Measurements from ENCODE around the gene MAPK11. TPM values are rescaled to one million over a fixed set of nuclear protein-coding genes. Genes with fewer than 3 reads are reported as not detected.

Gene MAPK11
- total and polyA plus RNA-seq, 9 of the 15 experiments (the other 6 are each of a cell fraction or from before 2014, with no cell fraction given): 0.06 to 14.6 (median 5.3) TPM

GRCh38 chr22:50280708-50281383 lies 10.7 kb upstream of the MAPK11 start:
- CTCF ChIA-PET (ENCODE audit: low intra/inter-chr PET ratio): no interaction called here
- TF ChIP-seq POLR2G (IDR thresholded peaks at IDR 0.05; ENCODE audit: low read depth, low read length): 0 out of 2 replicates have a peak, but pooled peaks have one; percentile 12
- no peak for TF ChIP-seq ZBTB49 (CRISPR knock-in tag; IDR thresholded peaks at IDR 0.05; ENCODE audit: borderline replicate concordance)
- DNase-seq (ENCODE audit: extremely low read depth in 1 of 4, low spot score in 3 of 4): no peak
- Histone ChIP-seq H3K4me1 (replicated peaks in 1 of 2; ENCODE audit: control insufficient read depth in 2 of 2, insufficient read depth in 2 of 2, low read length in 2 of 2) (peaks cover 0 to 11% of the 10 kb centered on the region in 2 experiments; a peak in 2 of 5 replicates), H4K20me1 (replicated peaks; ENCODE audit: control insufficient read depth, insufficient read depth, low read length) (no peaks in the 10 kb centered on the region), H3K27me3 (ENCODE audit: control insufficient read depth in 2 of 2, insufficient read depth in 2 of 2, low read length in 2 of 2) (no peaks in the 10 kb centered on the region), H3K9ac (ENCODE audit: insufficient read depth in 1 of 2, low read depth in 2 of 2, low read length in 2 of 2) (no peak overlapping the region), H3K79me2 (ENCODE audit: control insufficient read depth, insufficient read depth, low read length) (no peaks in the 10 kb centered on the region), H3K4me3 (no peak overlapping the region), H3K4me2 (ENCODE audit: insufficient read depth, low read length) (no peak overlapping the region), H3K9me1 (ENCODE audit: control insufficient read depth, insufficient read depth, low read length) (no peaks in the 10 kb centered on the region), H2AFZ (ENCODE audit: low read depth, low read length) (no peak overlapping the region), H3K9me3 (replicated peaks; ENCODE audit: control insufficient read depth, insufficient read depth, low read depth, low read length) (no peaks in the 10 kb centered on the region), H3K36me3 (ENCODE audit: control insufficient read depth, insufficient read depth, low read length) (peaks cover 48% of the 10 kb centered on the region; the same call in 1 of the 3 replicates), H3K27ac (ENCODE audit: extremely low read depth, low read depth, low read length) (no peak overlapping the region)
- WGBS (ENCODE audit: insufficient coverage, low coverage, missing lambda C conversion rate): 100% methylated on average over 3 of the region's 47 CpGs
- no peak for FAIRE-seq
- POLR2A ChIA-PET: interaction anchor here (1.2 kb wide), 1 partner anchor 20 kb away, joined by 4 read pairs; no protein-coding TSS in a partner anchor
- in situ Hi-C loops (cut with MboI) (no loop called here), intact Hi-C loops (cut with micrococcal nuclease) (no loop called here)
- BruUV-seq (replicated peaks): no TSS peak
- no peak for ATAC-seq

Measured in K562 (cell line).